Medulla oblongata (tissue), 1 donor: ENCODE measurements around the gene CAMKMT.

ENCODE experiments used
- DNase-seq: peaks from one replicate; pipeline ENCODE4 v3.0.0-alpha.2; 2015; ENCODE audit errors: extremely low spot score

The CAMKMT gene

DNA sequence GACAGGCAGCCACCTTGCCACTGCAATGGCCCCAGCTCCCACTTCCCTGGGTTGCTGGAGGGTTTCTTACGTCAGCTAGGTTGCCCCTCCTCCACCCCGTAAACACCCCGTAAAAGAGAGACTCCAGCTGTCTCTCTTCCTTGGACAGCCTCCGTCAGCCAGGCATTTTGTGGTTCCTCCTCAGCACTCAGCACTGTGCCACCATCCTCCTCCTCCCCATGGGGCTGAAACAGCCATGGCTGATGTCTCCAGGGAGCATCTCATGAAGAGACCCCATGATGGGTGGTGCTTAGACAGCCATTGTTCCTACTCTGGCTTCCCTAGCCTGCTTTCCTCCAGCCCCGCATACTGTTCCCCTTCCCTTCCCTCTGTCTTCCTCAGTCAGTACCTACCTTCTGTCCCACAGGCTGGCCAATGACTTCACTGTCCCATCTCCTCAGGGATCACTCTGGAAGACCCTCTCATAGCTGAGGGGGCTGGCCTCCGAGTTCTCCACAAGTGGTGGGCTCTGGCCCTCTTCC is 436.5 kb downstream of the CAMKMT start:
- no peak for DNase-seq

DNA sequence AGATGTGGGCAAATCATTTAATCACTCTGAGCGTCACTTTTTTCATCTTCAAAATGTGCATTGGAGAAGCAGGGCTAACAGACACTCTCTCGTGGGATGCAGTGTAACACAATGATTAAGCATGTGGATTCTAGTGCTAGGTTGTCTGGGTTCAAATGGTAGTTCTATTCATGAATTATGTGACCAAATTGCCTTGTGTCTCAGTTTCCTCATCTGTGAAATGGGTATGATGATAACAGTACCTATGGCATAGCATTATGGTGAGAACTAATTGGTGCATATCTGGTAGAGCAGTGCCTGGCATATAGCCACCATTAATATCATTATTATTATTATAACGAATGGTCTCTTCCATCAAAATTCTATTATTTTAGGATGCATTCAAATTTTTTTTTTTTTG is 437.4 kb downstream of the CAMKMT start:
- no peak for DNase-seq

DNA sequence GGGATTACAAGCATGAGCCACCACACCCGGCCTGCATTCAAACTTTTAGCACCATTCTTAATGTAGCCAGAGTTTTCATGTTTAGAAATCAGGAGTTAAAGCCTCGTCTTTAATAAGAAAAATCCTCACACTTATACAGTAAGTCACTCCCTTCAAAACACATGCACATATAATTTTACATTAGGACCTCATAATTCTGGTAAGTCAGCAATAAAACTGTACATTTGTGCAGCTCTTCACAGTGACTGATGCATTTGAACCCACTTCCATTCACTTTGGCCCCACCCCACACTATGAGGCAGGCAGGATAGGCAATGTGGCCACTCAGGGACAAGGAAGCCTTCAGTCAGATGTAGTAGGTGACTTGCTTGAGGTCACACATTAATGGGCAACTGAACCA is 438.0 kb downstream of the CAMKMT start:
- DNase-seq = no peak

DNA sequence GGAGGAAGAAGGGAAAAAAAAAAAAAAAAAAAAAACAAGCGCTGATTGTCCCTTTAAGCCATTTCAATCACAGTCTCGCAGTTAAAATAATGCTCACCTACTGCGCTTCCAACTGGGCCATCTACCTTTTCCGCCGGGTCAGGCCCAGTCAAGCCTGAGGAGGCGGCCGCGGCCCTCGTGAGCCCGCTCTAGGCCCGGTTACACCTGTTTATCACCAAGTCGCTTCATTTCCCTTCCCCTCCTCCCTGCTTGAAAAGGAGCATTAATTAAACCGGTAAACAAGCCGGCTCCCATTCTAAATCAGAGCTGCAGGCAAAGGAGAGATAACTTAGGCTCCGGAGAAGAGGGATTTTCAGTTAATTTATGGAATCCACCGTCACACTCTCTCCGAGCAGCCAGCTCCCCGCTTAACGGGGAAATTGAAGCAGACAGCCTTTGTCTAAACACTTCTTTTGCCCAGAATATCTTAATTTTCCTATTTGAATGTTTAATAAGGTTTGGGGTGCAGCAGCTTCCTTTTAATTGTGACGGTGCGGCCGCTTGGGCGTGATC is 439.6 kb downstream of the CAMKMT start:
- no peak for DNase-seq

DNA sequence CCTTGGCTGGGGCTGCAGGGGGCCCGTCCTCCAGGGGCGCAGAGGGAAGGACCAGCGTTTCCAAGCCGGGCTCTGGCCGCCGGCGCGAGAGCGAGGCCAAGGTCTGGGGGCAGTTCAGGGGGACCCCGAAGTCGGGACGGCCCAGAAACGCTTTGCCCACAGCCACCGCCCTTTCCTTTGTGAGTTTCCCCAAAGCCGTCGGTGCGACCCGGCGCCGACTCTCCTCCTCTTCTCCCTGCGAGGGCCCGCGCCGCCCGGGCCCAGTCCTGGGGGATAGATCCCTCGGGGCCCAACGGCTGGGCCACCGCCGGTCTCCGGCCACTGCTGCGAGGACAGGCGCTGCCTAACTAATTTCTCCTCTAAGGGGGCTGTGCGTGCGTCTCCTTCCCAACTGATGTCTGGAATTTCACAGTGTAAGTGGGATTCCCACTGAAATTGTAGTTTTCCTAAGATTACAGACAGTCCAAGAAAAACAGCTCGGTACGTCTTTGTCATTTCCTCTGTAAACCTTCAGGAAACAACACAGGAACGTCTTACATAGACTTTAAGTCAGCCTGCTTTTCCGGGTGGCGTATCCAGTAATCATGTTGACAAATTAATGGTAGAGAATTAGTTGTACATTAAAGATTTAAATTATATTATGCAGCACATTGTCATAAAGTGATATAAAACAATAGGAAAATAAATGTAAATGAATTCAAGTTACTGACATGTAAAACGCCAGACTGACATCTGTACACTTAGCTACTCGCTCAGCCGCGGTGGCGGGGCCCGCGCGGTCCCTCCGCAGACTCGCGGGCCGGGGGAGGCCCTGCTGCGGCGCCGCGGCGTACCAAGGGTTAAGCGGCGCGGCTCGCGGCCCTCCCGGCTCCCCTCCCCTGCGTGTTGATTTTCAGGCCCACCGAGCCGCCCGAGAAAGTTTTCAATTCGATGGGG is 440.4 kb downstream of the CAMKMT start:
- DNase-seq = no peak

DNA sequence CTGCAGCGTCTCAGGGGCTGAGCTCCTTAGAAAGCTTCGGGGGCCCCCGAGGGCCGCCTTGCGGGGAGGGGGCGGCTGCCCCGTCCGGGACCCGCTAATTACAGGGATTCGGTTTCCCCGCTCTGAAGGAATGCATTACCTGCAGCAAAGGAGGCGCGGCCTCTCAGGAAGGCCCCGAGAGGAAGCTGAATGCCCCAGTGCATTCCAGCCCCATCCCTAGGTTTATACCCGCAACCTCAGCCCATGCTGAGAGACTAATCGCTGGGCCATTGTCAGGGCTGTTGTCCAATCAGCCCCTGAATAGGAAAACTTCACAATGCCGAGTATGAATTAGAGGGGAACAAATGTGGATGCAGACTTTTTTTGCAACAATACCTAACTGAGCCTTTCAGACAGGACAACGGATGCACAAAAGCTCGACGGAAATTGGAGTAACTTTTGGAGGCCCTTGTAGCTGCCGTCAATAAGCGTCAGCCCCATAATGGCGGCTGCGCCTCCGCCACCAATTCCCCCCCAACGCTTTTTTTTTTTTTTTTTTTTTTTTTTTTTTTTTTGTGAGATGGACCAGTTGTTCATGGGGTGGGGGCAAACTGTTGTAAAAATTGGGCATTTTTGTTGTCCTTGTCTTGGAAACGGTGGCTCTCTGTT is 441.2 kb downstream of the CAMKMT start:
- no peak for DNase-seq

DNA sequence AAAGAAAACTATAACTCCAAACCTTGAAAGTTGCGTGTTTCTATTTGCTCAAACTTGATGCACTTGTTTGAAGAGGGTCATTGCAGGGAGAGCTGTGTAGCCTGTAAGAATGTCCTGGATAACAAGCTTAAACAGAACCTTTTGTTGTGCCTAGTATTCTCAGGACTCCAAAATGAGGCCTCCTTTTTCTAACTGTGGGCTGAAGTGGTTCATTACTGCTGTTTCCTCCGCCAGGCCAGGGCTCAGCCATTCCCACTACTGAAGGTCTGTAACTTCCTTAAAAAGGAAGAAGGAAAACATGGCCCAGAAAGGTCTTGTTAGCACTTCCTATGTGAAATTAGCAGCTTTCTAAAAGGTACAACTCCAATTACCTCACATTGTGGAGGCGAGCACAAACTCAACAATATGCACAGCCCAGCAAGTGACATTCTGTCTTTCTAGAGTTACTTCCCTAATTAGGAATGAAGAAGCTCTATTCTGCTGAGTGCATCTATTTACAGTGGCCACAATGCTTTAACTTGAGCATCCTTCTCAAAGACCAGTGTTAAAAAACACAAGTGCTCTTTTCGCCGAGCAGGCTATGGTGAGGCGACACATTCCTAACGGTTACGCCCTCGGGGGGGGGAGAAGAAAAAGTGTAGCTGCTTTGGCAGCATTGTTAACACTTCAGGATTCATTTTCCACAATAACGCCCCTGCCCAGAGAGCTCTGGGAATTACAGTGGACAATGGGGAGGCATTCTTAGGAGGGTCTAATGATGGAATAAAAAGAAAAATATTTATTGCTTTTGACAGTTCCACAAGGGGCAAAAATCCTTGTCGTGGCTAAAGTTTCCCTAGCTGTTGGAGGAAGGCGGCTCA is 442.9 kb downstream of the CAMKMT start:
- peak; percentile 4 for DNase-seq

DNA sequence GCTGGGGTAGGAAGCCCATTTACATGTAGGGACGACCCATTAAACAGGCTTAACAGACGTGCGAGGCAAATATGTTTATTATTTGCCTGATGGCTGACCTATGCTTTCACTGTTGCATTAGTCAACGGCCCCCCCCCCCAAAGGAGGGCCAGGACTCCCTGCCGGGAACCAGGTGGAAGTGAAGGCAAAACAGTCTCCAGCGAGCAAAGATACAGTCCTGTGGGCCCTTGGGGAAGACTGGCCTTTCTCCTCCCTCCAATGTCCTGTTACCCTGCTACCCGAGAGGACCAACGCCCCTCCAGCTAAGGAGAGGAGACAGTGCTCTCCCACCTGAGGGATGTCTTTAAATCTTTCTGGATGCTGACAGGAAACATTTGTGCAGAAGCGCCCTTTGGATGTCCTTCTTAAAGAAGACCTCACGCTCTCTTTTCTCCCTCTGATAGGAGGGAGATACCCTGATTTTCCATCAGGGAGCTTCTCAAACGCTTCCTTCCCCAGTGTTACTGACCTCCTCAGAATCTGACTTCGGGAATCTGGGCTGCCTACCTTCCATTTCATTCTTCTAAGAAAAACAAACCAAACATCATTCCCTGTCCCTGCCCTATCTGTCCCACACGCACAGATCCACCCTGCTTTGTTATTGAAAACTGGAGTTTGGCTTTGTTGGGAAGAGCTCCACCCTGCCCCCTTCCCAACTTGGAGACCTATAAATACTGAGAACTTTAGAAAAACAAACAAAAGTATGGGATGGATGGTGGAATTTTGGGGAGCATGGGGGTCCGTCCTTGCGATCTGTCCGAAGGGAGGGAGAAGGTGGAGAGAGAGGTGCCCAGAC is 443.9 kb downstream of the CAMKMT start:
- no peak for DNase-seq

DNA sequence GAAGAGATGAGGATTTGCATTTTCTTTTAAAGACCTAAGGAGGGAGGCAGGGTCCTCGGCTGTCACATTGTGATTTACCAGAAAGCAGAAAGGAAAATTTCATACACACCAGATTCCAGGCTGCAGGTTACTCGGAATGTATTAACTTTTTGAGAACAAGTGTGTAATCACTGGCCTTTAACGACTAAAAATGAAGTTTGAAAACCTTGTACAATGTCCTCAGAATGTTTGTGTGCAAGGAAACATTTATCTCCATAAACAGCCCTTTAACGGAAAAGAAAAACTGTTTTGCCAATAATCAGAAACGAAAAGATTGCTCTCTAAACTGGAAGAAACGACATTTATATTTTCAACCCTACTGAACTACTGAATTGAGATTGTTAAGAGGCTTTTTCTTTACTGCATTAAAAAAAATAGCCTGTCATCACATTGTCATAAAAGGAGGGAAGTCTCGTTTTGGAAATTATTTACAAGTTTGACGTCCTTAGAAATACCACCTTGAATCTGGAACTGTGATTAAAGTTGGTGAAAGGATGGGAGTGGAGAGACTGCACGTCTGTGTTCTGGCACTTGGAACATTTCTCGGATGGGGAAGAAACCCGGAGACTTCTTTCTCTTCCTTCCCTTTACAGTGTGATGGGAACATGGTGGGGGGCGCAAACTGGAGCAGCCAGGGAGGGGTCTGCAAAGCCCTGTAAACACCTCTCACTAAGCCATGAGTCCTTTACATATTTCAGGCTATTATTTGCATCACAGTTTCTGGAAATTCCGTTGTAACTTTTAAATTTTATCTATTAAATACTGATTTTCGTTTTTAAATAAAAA is 445.7 kb downstream of the CAMKMT start:
- no peak for DNase-seq

DNA sequence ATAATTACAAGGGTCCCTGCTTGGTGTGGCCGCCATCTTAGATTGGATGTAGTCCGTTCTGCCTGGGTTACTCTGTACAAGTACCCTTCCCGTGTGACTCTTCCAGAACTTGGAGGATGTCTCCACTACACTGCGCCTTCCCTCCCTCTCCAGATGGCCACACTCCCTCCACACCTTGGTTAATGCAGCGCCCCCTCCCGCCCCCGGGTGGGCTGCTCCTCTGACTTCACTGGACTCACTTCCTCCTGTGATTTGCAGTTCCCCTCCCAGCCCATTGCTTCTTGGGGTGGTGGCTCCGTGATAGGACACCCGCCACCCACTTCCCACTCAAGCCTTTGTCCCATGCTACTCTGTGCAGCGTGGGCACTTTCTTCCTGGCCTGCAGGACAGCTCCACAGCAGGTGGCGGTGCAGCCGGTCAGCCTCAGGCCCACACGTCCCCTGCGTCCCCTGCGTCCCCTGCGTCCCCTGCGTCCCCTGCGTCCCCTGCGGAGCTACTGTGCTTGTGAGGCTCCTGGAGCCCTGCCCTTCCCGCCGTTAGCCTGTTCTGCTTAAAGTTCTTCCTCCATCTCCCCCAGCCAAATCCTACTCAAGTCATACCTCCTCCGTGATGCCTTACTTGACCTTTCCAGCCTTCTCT is 449.3 kb downstream of the CAMKMT start:
- no peak for DNase-seq

DNA sequence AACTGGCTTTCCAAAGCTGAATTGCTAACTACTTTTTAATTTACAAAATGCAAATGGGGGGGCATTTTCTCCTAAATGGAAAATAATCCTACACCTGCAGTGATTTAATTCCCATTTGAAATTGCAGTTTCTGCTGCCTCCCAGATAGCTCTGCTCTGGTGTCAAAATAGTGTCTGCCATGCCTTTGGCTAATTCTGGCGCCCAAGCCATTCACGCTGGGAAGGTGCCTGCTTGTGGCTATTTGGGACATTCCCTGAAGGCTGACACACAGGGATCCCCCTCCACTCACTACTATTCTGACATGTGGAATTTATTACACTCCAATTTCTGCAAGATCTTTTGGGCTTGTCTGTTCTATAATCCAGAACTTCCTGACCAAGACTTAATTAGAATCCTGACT is 451.4 kb downstream of the CAMKMT start:
- no peak for DNase-seq

DNA sequence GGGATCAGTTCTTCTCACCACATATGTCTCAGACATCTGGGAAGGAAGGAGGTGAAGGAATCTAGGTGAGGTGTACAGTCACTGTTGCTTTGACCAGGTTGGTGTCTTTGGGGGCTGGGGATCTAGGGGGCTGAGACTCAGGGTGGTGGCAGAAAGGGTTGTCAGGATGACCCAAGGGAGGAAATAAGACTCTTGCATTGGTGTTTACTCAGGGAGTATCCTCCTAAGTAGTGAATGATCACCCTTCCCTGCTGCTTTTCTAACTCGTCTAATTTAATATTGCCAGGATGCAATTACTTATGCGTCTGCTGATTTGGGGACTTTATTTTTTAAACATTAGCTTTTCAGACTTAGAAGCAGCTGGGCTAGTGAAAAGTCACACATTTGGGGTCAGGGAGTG is 451.9 kb downstream of the CAMKMT start:
- DNase-seq = no peak

DNA sequence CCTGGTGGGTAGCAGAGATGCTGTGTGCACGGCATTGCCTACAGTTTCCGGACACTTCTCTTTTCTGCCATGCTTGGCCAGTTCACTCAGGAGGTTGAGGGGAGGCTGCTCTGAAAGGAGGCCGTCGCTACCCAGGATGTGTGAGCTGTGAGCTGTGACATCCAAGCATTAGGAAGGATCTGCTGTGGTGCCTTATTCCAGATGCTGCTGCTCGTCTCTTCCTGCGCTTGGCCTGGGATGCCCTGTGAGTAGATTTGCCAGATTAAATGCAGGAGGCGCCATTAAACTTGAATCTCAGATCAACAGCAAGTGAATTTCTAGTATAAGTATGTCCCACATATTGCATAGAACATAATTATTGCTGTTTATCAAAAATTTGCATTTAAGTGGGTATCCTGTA is 455.5 kb downstream of the CAMKMT start:
- no peak for DNase-seq

DNA sequence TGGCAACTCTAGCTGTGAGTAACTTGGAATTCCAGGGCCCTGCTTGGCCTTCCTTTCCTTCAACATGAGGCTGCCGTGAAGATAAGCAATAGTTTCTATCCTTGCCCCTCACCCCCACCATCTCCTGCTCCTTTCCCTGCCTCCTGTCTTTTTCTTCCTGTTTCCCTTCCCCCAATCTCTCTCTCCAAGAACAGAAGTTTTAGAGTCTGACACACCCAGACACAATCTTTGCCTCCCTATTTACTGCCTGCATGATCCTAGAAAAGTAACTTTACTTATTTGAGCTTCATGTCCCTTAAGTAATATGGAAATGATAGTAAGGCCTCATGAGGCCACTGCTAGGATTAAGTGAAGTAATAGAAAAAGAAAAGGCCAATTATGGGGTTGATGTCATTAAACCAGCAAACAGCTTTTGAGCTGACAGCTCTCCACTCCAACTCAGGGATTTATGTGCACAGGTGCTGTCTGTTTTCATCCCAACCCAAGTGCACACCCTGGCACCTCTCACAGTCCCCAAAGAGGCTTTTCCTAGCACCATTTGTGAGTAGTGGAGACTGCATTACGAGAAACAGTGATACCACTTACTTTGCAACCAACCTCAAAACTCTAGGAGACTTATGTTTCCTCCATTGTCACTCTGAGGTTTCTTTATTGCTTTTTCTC is 456.1 kb downstream of the CAMKMT start:
- DNase-seq = no peak

DNA sequence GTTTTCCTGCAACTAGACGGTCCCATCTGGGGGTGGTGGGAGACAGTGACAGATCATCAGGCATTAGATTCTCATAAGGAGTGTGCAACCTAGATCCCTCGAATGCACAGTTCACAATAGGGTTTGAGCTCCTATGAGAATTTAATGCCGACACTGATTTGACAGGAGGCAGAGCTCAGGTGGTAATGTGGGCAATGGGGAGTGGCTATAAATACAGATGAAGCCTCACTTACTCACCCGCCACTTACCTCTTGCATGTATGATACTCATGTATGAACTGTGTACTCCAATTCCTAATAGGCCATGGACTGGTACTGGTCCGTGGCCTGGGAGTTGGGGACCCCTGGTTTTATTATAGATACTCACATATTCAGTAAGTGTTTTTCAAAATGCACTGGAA is 457.3 kb downstream of the CAMKMT start:
- DNase-seq = no peak

DNA sequence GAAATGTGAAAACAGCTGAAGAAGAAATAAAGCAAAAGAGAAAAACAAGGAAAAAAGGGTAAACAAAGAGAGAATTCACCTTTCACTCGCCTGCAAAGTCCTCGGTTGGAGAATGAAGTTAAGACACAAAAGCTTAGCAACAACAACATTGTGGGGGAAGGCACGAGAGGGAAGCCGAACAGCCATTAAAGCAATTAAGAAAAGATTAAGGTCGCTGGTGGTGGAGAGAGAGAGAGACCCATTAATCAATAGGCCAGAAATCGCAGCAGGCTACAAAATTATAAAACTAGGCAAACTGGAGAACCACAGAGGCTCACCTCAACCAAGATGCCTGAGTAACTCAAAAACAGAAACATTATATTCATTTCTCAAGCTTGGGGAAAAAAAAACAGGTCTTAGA is 459.8 kb downstream of the CAMKMT start:
- no peak for DNase-seq

DNA sequence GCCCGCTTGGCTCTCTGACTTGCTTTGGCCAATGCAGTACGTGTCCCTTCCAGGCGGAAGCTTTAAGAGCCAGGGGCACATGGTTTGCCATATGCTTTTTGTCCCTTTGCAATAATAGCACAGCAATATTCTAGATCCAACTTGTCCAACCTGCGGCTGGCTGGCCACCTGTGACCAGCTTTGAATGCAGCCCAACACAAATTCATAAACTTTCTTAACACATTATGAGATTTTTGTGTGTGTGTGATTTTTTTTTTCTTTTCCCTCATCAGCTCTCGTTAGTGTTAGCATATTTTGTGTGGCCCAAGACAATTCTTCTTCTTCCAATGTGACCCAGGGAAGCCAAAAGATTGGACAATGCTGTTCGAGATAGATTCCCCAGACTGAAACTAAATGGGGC is 460.4 kb downstream of the CAMKMT start:
- DNase-seq = no peak
